ENCODE results near the gene IL1R2. TPM values are rescaled to one million over a fixed set of nuclear protein-coding genes. Genes with fewer than 3 reads are reported as not detected.

Gene IL1R2
- total RNA-seq, 4 donors from 2014 or later, result 2.1 to 13.1 (median 5.8) TPM

GRCh38 chr2:101985101-101985792 is 6.5 kb upstream of the IL1R2 start:
- H3K27me3 ChIP-seq, result no peaks in the 10 kb centered on the region
- H3K27ac ChIP-seq, result no peak overlapping the region
- H3K9me3 ChIP-seq, result no peaks in the 10 kb centered on the region
- H3K4me3 ChIP-seq, result no peak overlapping the region
- H3K36me3 ChIP-seq, result no peaks in the 10 kb centered on the region
- no peak for DNase-seq
- intact Hi-C loops (cut with DNase I; ENCODE audit: low total_unique reads), result no loop called here
- no peaks in the 10 kb centered on the region for H3K4me1 ChIP-seq
- no peak for ATAC-seq
- TF ChIP-seq CTCF (IDR thresholded peaks at IDR 0.05 in 4 of 5, conservative IDR thresholded peaks at IDR 0.05 in 1 of 5), result no peak
- TF ChIP-seq POLR2A (IDR thresholded peaks at IDR 0.05), result no peak
- in situ Hi-C loops (cut with MboI; ENCODE audit: low sequenced_read_pairs in 4 of 4), result loop anchor here in 2 of 4 donors (25.0 kb wide), 2 partner anchors 452 to 477 kb away; partner anchors contain the start of gene SLC9A4 (in 1 of the 2)

GRCh38 chr2:101985793-101986164 is 6.0 kb upstream of the IL1R2 start:
- DNase-seq (no peak), ATAC-seq (no peak)
- Histone ChIP-seq H3K4me1 (no peaks in the 10 kb centered on the region), H3K9me3 (no peaks in the 10 kb centered on the region), H3K4me3 (no peak overlapping the region), H3K27ac (no peak overlapping the region), H3K27me3 (no peaks in the 10 kb centered on the region), H3K36me3 (no peaks in the 10 kb centered on the region)
- intact Hi-C loops (cut with DNase I; ENCODE audit: low total_unique reads), result no loop called here
- no peak for TF ChIP-seq CTCF (IDR thresholded peaks at IDR 0.05 in 4 of 5, conservative IDR thresholded peaks at IDR 0.05 in 1 of 5)
- TF ChIP-seq POLR2A (IDR thresholded peaks at IDR 0.05), result no peak
- in situ Hi-C loops (cut with MboI; ENCODE audit: low sequenced_read_pairs in 4 of 4), result loop anchor here in 2 of 4 donors (25.0 kb wide), 2 partner anchors 452 to 477 kb away; partner anchors contain the start of gene SLC9A4 (in 1 of the 2)

GRCh38 chr2:101986376-101986775 is 5.4 kb upstream of the IL1R2 start:
- in situ Hi-C loops (cut with MboI; ENCODE audit: low sequenced_read_pairs in 4 of 4) (loop anchor here in 2 of 4 donors (25.0 kb wide), 2 partner anchors 451 to 476 kb away; partner anchors contain the start of gene SLC9A4 (in 1 of the 2)), intact Hi-C loops (cut with DNase I; ENCODE audit: low total_unique reads) (no loop called here)
- DNase-seq (no peak), ATAC-seq (no peak)
- TF ChIP-seq CTCF (IDR thresholded peaks at IDR 0.05 in 4 of 5, conservative IDR thresholded peaks at IDR 0.05 in 1 of 5) (no peak), POLR2A (IDR thresholded peaks at IDR 0.05) (no peak)
- no peaks in the 10 kb centered on the region for H3K36me3 ChIP-seq
- no peak overlapping the region for H3K4me3 ChIP-seq
- no peaks in the 10 kb centered on the region for H3K9me3 ChIP-seq
- H3K27me3 ChIP-seq, result no peaks in the 10 kb centered on the region
- no peak overlapping the region for H3K27ac ChIP-seq
- H3K4me1 ChIP-seq, result no peaks in the 10 kb centered on the region

GRCh38 chr2:101986804-101987740 is 4.7 kb upstream of the IL1R2 start:
- no peak for ATAC-seq
- no peak overlapping the region for H3K4me3 ChIP-seq
- in situ Hi-C loops (cut with MboI; ENCODE audit: low sequenced_read_pairs in 4 of 4) (loop anchor here in 2 of 4 donors (25.0 kb wide), 2 partner anchors 450 to 475 kb away; partner anchors contain the start of gene SLC9A4 (in 1 of the 2)), intact Hi-C loops (cut with DNase I; ENCODE audit: low total_unique reads) (no loop called here)
- DNase-seq, result no peak
- H3K27me3 ChIP-seq, result no peaks in the 10 kb centered on the region
- no peak for TF ChIP-seq CTCF (IDR thresholded peaks at IDR 0.05 in 4 of 5, conservative IDR thresholded peaks at IDR 0.05 in 1 of 5)
- no peak for TF ChIP-seq POLR2A (IDR thresholded peaks at IDR 0.05)
- H3K36me3 ChIP-seq, result no peaks in the 10 kb centered on the region
- H3K4me1 ChIP-seq, result no peaks in the 10 kb centered on the region
- no peaks in the 10 kb centered on the region for H3K9me3 ChIP-seq
- H3K27ac ChIP-seq, result no peak overlapping the region

All from gastrocnemius medialis (tissue), 4 donors.